DND-41 (cell line): ENCODE results near the gene GNPTG.
A peak's percentile ranks its signal among the peaks of the same experiment; 100 is the strongest.

Experiments used
- ATAC-seq: fragments of 200-7000 bp; cut with Tn5 transposase; 3 replicates; pipeline ENCODE4 v1.9.1; 2021; ENCODE audit warnings: low read depth; ENCODE audit not compliant: insufficient read depth
- DNase-seq: peaks from one replicate; pipeline ENCODE4 v3.0.0-alpha.2; 2020
- H2AFZ ChIP-seq: 2 replicates; pipeline ENCODE4 v1.6.0; 2012; ENCODE audit warnings: low read depth, low read length
- H3K27ac ChIP-seq: 2 replicates; pipeline ENCODE4 v1.5.1; 2012; ENCODE audit warnings: low read length, inconsistent platforms
- H3K27me3 ChIP-seq: fragments of 200-600 bp; sonication (generic); 2 replicates; pipeline ENCODE4 v1.6.0; 2012; ENCODE audit warnings: low read length, mild to moderate bottlenecking, inconsistent platforms; ENCODE audit not compliant: insufficient read depth, poor library complexity
- H3K36me3 ChIP-seq: 2 replicates; pipeline ENCODE4 v1.5.1; 2012; ENCODE audit warnings: low read length, inconsistent platforms; ENCODE audit not compliant: insufficient read depth
- H3K4me1 ChIP-seq: 2 replicates; pipeline ENCODE4 v1.5.1; 2012; ENCODE audit warnings: mild to moderate bottlenecking, low read length; ENCODE audit not compliant: insufficient read depth
- H3K4me2 ChIP-seq: 2 replicates; pipeline ENCODE4 v1.6.0; 2012; ENCODE audit warnings: mild to moderate bottlenecking, moderate library complexity, low read length, inconsistent platforms; ENCODE audit not compliant: insufficient read depth
- H3K4me3 ChIP-seq, 2 experiments: fragments of 200-600 bp in 1 of 2; shearing (Covaris generic) in 1 of 2; 2 replicates each; pipeline ENCODE4 v1.5.1; 2012 to 2016; ENCODE audit warnings: inconsistent platforms in 2 of 2, low read length in 2 of 2, mild to moderate bottlenecking in 2 of 2, low read depth in 1 of 2, moderate library complexity in 1 of 2
- H3K79me2 ChIP-seq: 2 replicates; pipeline ENCODE4 v1.6.0; 2012; ENCODE audit warnings: low read length, inconsistent platforms; ENCODE audit not compliant: insufficient read depth
- H3K9ac ChIP-seq: 2 replicates; pipeline ENCODE4 v1.6.0; 2012; ENCODE audit warnings: low read depth, mild to moderate bottlenecking, inconsistent platforms, low read length, moderate library complexity
- H3K9me3 ChIP-seq: 2 replicates; pipeline ENCODE4 v1.5.1; 2012; ENCODE audit warnings: low read length, moderate library complexity, mild to moderate bottlenecking, inconsistent platforms; ENCODE audit not compliant: insufficient read depth, severe bottlenecking
- H4K20me1 ChIP-seq: 2 replicates; pipeline ENCODE4 v1.6.0; 2012; ENCODE audit warnings: low read length; ENCODE audit not compliant: insufficient read depth
- EZH2 ChIP-seq: IDR thresholded peaks from 3 replicates; pipeline ENCODE4 v1.6.1; 2012; ENCODE audit warnings: borderline replicate concordance, low read depth, mild to moderate bottlenecking, moderate library complexity, low read length, inconsistent platforms; ENCODE audit not compliant: severe bottlenecking
- TF ChIP-seq, protein P1 (sequence below): IDR thresholded peaks from 2 replicates; pipeline ENCODE4 v1.5.1; 2012; ENCODE audit warnings: borderline replicate concordance, low read length, moderate library complexity, mild to moderate bottlenecking; ENCODE audit not compliant: poor library complexity, severe bottlenecking; ENCODE audit errors: extremely low read depth

Gene GNPTG

DNA sequence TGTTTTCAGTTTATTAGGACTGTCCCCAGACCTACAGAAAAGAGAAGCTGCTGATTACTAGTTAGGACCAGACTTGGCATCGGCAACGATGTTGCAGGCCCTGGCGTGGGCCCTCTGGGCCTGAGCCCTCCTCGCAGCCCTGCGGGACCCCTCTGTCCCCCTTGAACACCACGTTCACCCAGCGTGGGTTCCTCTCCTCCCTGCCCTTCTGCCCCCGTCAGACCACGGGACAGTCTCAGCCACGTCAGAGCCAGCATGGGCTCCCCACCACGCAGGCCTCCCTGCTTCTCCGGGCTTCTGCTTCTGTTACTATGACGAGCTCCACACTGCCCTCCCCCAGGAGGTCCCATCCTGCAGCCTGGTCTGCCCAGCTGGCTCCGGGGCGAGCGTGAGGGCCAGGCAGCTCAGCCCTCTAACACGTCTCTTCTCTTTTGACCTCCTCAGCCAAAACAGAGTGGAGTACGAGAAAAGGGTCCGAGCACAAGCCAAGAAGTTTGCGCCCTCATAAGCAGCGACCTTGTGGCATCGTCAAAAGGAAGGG lies 27.4 kb upstream of the GNPTG start:
- ATAC-seq (no peak), DNase-seq (no peak)
- no peaks in the 10 kb centered on the region for H3K4me1 ChIP-seq
- H3K9me3 ChIP-seq: no peaks in the 10 kb centered on the region
- peaks cover 63% of the 10 kb centered on the region for H4K20me1 ChIP-seq
- TF ChIP-seq EZH2: no peak
- TF ChIP-seq, protein P1, sequence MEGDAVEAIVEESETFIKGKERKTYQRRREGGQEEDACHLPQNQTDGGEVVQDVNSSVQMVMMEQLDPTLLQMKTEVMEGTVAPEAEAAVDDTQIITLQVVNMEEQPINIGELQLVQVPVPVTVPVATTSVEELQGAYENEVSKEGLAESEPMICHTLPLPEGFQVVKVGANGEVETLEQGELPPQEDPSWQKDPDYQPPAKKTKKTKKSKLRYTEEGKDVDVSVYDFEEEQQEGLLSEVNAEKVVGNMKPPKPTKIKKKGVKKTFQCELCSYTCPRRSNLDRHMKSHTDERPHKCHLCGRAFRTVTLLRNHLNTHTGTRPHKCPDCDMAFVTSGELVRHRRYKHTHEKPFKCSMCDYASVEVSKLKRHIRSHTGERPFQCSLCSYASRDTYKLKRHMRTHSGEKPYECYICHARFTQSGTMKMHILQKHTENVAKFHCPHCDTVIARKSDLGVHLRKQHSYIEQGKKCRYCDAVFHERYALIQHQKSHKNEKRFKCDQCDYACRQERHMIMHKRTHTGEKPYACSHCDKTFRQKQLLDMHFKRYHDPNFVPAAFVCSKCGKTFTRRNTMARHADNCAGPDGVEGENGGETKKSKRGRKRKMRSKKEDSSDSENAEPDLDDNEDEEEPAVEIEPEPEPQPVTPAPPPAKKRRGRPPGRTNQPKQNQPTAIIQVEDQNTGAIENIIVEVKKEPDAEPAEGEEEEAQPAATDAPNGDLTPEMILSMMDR: no peak
- no peak overlapping the region for H2AFZ ChIP-seq
- H3K9ac ChIP-seq: no peak overlapping the region
- peaks cover 16% of the 10 kb centered on the region; the same call in 1 of the 2 replicates for H3K79me2 ChIP-seq
- peaks cover 60% of the 10 kb centered on the region for H3K36me3 ChIP-seq
- no peaks in the 10 kb centered on the region for H3K27me3 ChIP-seq
- H3K4me3 ChIP-seq: no peak overlapping the region
- H3K27ac ChIP-seq: no peak overlapping the region
- no peak overlapping the region for H3K4me2 ChIP-seq

DNA sequence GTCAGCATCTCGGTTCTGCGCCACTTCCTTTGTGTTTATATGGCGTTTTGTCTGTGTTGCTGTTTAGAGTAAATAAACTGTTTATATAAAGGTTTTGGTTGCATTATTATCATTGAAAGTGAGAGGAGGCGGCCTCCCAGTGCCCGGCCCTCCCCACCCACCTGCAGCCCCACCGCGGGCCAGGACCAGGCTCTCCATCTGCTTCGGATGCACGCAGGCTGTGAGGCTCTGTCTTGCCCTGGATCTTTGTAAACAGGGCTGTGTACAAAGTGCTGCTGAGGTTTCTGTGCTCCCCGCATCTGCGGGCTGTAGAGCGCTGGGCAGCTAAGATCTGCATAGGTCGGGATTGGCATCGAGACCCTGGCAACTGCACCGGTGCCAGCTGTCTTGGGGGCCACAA lies 26.5 kb upstream of the GNPTG start:
- TF ChIP-seq EZH2: no peak
- TF ChIP-seq, protein P1: no peak
- H2AFZ ChIP-seq: no peak overlapping the region
- H3K9ac ChIP-seq: no peak overlapping the region
- peaks cover 51% of the 10 kb centered on the region for H3K36me3 ChIP-seq
- ATAC-seq (0 out of 3 replicates have a peak, but pooled peaks have one; percentile 6), DNase-seq (no peak)
- no peaks in the 10 kb centered on the region for H3K27me3 ChIP-seq
- H3K4me1 ChIP-seq: no peaks in the 10 kb centered on the region
- H4K20me1 ChIP-seq: peaks cover 54% of the 10 kb centered on the region
- no peak overlapping the region for H3K27ac ChIP-seq
- H3K79me2 ChIP-seq: peaks cover 7% of the 10 kb centered on the region; the same call in 1 of the 2 replicates
- no peak overlapping the region for H3K4me3 ChIP-seq
- no peaks in the 10 kb centered on the region for H3K9me3 ChIP-seq
- no peak overlapping the region for H3K4me2 ChIP-seq

DNA sequence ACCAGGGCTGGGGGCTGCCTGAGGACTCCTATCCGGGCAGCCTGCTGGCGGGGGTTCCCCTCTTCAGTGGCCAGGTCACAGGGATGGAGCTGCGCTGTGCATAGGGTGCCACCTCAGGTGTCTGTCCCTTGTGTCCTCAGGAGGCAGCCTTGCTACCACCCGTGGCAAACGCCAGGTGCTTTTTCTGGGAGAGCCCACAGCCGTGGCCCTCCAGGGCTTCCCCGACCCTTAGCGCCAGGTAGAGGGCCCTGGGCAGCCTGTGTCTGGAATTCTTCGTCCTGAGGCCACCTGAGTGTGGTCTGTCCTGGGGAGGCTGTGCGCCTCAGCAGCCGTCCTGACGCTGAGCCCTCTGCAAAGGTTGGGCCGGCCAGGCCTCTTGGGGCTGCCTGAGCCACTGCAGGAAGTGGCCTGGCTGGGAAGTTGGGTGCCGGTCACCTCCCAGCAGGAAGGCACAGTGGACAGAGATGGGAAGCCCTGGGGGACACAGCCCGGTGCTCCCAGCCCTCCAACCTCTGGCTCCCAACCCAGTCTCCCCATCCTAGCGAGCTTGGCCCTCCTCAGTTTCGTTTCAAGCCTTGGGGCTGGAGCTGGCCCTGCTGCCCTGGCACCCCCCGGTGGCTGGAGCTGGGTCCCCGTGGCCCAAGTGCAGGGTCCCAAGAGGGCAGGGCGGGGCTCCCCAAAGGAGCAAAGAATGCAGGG lies 25.9 kb upstream of the GNPTG start:
- H3K36me3 ChIP-seq: peaks cover 45% of the 10 kb centered on the region
- H2AFZ ChIP-seq: no peak overlapping the region
- DNase-seq (no peak), ATAC-seq (peak; percentile 32; the same call in 2 of the 3 replicates)
- H3K9ac ChIP-seq: no peak overlapping the region
- H3K27me3 ChIP-seq: no peaks in the 10 kb centered on the region
- no peak overlapping the region for H3K4me2 ChIP-seq
- H3K79me2 ChIP-seq: peaks cover 3% of the 10 kb centered on the region; the same call in 1 of the 2 replicates
- no peak overlapping the region for H3K4me3 ChIP-seq
- TF ChIP-seq EZH2: no peak
- TF ChIP-seq, protein P1: no peak
- no peaks in the 10 kb centered on the region for H3K9me3 ChIP-seq
- H3K27ac ChIP-seq: no peak overlapping the region
- H3K4me1 ChIP-seq: no peaks in the 10 kb centered on the region
- H4K20me1 ChIP-seq: peaks cover 48% of the 10 kb centered on the region
